Measurements from ENCODE around the gene ICAM5. TPM values are rescaled to one million over a fixed set of nuclear protein-coding genes. Genes with fewer than 3 reads are reported as not detected.

Gene ICAM5
- total and polyA plus RNA-seq, 9 of the 15 experiments (the other 6 are each of a cell fraction or from before 2014, with no cell fraction given) = 0.10 to 114 (median 13.7) TPM

DNA sequence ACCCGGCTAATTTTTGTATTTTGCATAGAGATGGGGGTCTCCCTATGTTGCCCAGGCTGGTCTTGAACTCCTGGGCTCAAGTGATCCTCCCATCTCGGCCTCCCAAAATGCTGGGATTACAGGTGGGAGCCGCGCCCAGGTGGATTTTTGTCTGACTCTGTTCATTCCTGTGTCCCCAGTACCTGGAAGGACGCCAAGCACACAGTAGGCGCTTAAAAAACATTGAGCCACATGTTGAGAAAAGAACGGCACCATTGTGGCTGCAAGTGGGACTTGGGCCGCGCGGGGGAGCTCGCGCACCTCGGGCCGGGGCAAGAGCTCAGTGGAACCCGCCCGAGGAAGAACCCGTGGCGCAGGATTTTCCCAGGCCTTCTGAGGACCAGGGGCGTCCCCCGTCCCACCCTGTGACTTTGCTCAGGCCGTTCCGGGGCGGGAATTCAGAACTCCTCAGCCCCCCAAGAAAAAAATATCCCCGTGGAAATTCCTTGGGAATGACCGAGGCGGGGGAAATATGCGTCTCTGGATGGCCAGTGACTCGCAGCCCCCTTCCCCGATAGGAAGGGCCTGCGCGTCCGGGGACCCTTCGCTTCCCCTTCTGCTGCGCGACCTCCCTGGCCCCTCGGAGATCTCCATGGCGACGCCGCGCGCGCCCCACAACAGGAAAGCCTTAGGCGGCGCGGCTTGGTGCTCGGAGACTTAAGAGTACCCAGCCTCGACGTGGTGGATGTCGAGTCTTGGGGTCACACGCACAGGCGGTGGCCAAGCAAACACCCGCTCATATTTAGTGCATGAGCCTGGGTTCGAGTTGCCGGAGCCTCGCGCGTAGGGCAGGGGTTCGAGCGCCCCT is 20.2 kb upstream of the ICAM5 start (continued):
- TF ChIP-seq, protein P1, sequence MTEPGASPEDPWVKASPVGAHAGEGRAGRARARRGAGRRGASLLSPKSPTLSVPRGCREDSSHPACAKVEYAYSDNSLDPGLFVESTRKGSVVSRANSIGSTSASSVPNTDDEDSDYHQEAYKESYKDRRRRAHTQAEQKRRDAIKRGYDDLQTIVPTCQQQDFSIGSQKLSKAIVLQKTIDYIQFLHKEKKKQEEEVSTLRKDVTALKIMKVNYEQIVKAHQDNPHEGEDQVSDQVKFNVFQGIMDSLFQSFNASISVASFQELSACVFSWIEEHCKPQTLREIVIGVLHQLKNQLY (CRISPR knock-in tag; conservative IDR thresholded peaks at IDR 0.05) = no peak
- TF ChIP-seq SNIP1 (IDR thresholded peaks at IDR 0.05; ENCODE audit: low read depth) = no peak
- no peak for TF ChIP-seq FIP1L1 (IDR thresholded peaks at IDR 0.05; ENCODE audit: low read depth, low read length, poor library complexity, severe bottlenecking)
- TF ChIP-seq HEY1 (CRISPR knock-in tag; IDR thresholded peaks at IDR 0.05; ENCODE audit: borderline replicate concordance) = no peak
- no peak for TF ChIP-seq KDM4B (IDR thresholded peaks at IDR 0.05; ENCODE audit: borderline replicate concordance in 2 of 2, low read depth in 1 of 2)
- no peak for TF ChIP-seq ZFP36 (IDR thresholded peaks at IDR 0.05; ENCODE audit: low read depth, low read length, partially characterized antibody)
- TF ChIP-seq PCBP1 (IDR thresholded peaks at IDR 0.05; ENCODE audit: low read depth, low read length, poor library complexity, severe bottlenecking) = no peak
- peak; percentile 96 for TF ChIP-seq NFIC (IDR thresholded peaks at IDR 0.05)
- TF ChIP-seq DACH1 (IDR thresholded peaks at IDR 0.05; ENCODE audit: partially characterized antibody) = no peak
- TF ChIP-seq ZNF668 (CRISPR knock-in tag; IDR thresholded peaks at IDR 0.05) = no peak
- TF ChIP-seq SMAD1 (IDR thresholded peaks at IDR 0.05; ENCODE audit: low read depth, low read length, partially characterized antibody) = no peak
- TF ChIP-seq RBFOX2 (IDR thresholded peaks at IDR 0.05; ENCODE audit: low read depth, low read length) = peak; percentile 50
- TF ChIP-seq ZNF41 (CRISPR knock-in tag; conservative IDR thresholded peaks at IDR 0.05) = no peak
- no peak for TF ChIP-seq SAP30 (IDR thresholded peaks at IDR 0.05; ENCODE audit: borderline replicate concordance, insufficient read depth, low read depth, low read length, poor library complexity, severe bottlenecking)
- no peak for TF ChIP-seq ZNF444 (CRISPR knock-in tag; IDR thresholded peaks at IDR 0.05)
- TF ChIP-seq CC2D1A (IDR thresholded peaks at IDR 0.05) = peak; percentile 80
- no peak for TF ChIP-seq CEBPG (CRISPR knock-in tag; IDR thresholded peaks at IDR 0.05)
- TF ChIP-seq CEBPG (tag; conservative IDR thresholded peaks at IDR 0.05 in 1 of 2, IDR thresholded peaks at IDR 0.05 in 1 of 2) = no peak
- TF ChIP-seq, protein P2, sequence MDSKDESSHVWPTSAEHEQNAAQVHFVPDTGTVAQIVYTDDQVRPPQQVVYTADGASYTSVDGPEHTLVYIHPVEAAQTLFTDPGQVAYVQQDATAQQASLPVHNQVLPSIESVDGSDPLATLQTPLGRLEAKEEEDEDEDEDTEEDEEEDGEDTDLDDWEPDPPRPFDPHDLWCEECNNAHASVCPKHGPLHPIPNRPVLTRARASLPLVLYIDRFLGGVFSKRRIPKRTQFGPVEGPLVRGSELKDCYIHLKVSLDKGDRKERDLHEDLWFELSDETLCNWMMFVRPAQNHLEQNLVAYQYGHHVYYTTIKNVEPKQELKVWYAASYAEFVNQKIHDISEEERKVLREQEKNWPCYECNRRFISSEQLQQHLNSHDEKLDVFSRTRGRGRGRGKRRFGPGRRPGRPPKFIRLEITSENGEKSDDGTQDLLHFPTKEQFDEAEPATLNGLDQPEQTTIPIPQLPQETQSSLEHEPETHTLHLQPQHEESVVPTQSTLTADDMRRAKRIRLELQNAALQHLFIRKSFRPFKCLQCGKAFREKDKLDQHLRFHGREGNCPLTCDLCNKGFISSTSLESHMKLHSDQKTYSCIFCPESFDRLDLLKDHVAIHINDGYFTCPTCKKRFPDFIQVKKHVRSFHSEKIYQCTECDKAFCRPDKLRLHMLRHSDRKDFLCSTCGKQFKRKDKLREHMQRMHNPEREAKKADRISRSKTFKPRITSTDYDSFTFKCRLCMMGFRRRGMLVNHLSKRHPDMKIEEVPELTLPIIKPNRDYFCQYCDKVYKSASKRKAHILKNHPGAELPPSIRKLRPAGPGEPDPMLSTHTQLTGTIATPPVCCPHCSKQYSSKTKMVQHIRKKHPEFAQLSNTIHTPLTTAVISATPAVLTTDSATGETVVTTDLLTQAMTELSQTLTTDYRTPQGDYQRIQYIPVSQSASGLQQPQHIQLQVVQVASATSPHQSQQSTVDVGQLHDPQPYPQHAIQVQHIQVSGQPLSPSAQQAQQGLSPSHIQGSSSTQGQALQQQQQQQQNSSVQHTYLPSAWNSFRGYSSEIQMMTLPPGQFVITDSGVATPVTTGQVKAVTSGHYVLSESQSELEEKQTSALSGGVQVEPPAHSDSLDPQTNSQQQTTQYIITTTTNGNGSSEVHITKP (IDR thresholded peaks at IDR 0.05; ENCODE audit: partially characterized antibody) = no peak
- TF ChIP-seq, protein P3, sequence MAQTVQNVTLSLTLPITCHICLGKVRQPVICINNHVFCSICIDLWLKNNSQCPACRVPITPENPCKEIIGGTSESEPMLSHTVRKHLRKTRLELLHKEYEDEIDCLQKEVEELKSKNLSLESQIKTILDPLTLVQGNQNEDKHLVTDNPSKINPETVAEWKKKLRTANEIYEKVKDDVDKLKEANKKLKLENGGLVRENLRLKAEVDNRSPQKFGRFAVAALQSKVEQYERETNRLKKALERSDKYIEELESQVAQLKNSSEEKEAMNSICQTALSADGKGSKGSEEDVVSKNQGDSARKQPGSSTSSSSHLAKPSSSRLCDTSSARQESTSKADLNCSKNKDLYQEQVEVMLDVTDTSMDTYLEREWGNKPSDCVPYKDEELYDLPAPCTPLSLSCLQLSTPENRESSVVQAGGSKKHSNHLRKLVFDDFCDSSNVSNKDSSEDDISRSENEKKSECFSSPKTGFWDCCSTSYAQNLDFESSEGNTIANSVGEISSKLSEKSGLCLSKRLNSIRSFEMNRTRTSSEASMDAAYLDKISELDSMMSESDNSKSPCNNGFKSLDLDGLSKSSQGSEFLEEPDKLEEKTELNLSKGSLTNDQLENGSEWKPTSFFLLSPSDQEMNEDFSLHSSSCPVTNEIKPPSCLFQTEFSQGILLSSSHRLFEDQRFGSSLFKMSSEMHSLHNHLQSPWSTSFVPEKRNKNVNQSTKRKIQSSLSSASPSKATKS (CRISPR knock-in tag; IDR thresholded peaks at IDR 0.05) = no peak
- TF ChIP-seq CREB1 (IDR thresholded peaks at IDR 0.05) = no peak
- TF ChIP-seq CREB1 (CRISPR knock-in tag; IDR thresholded peaks at IDR 0.05) = peak; percentile 38; the same call in 1 of the 2 replicates

All from K562 (cell line).